Frontal cortex (tissue), 4 donors: ENCODE measurements around the gene CDH5. TPM values are rescaled to one million over a fixed set of nuclear protein-coding genes. Genes with fewer than 3 reads are reported as not detected.

Experiments
- DNase-seq, 2 donors: peaks; one replicate each; pipeline ENCODE4 v3.0.0; 2012; ENCODE audit warnings: low spot score in 2 of 2
- FAIRE-seq: peaks from 2 replicates; lab custom pipeline; 2012; peaks lifted over from hg19 to GRCh38; lab: Jason Lieb, UNC
- total RNA-seq: library from RNA; depleted of rRNA; stranded (reverse); fragments of >200 nt; gene quantifications from one replicate; pipeline ENCODE4 v1.2.3, GENCODE V29; 2014
- donor health status: control.
- donor health status: control.
- donor health status: control.

CDH5 gene
- total RNA-seq, 1 donor from 2014 or later: 6.1 TPM

- DNase-seq (no peak), FAIRE-seq (no peak)
These were observed 21.4 kb downstream of the CDH5 start for GRCh38 chr16:66387817-66388332.

DNA sequence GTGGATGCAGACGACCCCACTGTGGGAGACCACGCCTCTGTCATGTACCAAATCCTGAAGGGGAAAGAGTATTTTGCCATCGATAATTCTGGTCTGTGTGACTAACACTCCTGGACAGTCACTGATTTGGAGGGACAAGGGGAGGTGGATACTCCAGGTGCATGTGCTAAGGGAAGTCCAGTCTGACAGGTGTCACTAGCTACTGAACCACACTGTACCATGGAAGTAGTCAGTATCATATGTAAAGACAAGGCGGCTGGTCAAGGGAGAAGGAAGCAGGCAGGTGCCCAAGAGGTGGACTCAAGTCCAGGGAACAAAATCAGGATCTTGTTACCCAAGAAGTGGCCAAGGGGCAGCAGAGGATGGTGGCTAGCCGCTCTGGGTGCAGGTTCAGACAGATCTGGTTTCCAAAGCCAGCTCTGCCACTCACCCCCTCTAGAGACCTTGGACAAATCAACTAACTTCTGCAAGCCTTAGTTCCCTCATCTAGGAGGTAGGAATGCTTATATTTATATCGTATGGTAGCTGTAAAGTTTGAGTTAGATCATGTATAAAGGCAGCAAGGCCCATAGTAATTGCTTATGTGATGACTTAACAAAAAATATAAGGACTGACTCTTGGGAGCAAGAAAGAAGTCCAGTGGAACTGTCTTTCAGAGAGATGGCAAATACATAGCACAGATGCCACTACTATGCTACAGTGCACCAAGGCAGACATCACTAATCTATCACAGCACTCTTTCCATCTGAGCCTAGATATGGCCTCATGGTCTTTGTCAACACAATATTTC, 22.1 kb downstream of the CDH5 start:
- DNase-seq: no peak
- FAIRE-seq: no peak

- no peak for DNase-seq
- FAIRE-seq: no peak
These were observed 23.0 kb downstream of the CDH5 start for GRCh38 chr16:66389256-66390176.

DNA sequence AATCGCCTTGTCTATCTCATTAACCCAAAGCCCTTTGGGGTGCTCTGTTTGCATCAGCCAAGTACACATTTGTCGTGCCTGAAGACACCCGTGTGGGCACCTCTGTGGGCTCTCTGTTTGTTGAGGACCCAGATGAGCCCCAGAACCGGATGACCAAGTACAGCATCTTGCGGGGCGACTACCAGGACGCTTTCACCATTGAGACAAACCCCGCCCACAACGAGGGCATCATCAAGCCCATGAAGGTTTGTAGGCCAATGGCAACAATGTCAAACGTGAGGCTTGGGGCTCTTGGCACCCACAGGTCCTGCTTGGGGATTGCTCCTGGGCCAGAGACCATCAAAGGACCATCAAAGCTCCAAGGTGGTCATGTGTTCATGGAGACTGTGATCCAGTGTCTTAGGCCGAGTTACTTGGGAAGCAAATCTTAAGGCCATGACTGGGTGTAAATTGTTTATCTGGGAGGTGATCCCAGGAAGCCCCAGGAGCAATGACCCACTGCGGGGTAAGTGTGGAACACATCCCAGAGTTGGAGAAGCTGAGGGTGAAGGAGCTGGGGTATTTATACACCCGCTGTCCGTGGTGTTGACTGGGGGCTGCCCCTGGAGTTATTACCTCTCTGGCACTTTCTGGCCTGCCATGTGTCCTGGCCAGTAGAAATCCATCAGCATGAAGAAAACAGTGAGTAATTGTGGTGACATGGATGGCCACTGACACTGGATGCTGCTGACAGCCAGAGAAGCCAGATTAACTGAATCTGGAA, 24.0 kb downstream of the CDH5 start:
- FAIRE-seq (no peak), DNase-seq (no peak)

DNA sequence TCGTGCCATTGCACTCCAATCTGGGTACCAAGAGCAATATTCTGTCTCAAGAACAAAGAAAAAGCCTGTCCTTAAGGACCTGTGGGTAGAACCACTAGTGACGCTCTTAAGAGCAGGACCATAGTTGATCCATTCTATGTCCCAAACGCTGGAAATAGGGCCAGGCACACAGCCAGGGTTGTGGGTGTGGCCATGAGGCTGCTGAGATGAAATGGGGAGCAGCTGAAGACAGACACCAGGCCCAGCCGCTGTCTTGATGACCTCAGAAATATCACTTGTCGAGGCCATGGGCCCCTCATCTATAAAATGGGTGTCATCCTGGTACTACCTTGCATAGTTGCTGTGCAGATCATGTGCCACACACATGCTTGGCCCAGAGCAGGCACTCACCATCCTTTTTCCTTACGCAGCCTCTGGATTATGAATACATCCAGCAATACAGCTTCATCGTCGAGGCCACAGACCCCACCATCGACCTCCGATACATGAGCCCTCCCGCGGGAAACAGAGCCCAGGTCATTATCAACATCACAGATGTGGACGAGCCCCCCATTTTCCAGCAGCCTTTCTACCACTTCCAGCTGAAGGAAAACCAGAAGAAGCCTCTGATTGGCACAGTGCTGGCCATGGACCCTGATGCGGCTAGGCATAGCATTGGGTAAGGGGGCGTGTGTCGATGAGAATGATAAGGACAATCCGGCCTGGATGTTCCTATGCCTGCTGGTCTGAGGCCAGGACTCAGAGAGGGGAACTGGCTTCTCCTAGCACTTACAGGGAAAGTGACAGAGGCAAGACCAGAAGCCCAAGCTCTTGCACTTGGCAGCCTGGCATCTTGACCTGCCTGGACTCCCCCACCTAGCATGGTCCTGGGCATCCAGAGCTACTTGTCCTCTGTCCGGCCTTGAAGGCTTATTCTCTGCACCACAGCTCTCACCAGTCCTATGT, 25.5 kb downstream of the CDH5 start:
- DNase-seq: no peak
- no peak for FAIRE-seq

- DNase-seq (no peak), FAIRE-seq (no peak)
These were observed 29.5 kb downstream of the CDH5 start for GRCh38 chr16:66395806-66396555.

GRCh38 chr16:66397736-66398433, 31.4 kb downstream of the CDH5 start:
- no peak for FAIRE-seq
- DNase-seq: no peak

GRCh38 chr16:66399031-66399430, 32.5 kb downstream of the CDH5 start:
- DNase-seq (no peak), FAIRE-seq (no peak)

DNA sequence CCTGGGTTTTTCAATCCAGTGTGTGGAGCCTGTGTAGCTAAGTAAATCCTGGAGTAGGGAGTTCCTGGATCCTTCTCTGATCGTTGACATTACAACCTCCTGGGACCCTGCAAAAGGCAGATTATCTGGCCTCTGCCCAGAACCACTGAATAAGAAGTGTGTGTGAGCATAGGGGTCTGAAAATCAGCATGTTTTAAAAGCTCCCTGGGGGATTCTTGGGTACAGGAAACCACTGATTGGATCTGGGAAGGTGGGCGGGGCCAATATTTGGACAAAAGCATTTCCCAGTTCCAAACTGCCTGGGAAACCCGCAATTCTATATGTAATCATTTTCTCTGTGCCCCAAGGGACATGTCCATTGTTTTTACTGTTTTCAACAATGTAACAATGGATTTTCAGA, 33.4 kb downstream of the CDH5 start:
- FAIRE-seq: no peak
- no peak for DNase-seq

DNA sequence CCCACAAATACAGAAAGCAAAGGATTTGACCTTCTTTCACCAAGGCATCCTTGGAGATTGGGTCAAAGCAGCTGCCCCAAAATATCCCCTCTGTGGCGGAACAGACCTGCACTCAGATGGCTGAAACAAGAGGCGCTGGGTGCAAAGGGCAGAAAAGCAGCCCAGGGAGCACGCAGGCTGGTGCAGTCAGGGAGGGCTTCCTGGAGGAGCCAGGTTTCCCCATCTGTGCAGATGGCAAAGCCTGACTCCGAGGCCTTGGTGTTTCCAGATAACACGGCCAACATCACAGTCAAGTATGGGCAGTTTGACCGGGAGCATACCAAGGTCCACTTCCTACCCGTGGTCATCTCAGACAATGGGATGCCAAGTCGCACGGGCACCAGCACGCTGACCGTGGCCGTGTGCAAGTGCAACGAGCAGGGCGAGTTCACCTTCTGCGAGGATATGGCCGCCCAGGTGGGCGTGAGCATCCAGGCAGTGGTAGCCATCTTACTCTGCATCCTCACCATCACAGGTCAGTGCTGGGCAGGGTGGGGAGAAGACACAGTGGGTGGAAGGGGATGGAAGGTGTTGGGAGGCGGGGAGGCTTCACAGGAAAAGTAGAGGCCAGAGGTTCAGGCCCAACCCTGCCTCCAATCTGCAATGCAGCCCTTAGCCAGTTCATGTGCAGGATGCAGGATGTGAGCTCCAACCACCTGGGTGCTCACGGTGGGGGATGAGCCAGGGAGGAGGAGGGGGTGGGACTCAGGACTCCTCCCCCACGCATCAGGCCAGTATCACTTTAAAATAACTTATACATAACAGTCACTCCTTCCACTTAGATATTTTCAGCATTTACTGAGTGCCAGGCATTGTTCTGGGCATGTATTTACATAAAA, 34.3 kb downstream of the CDH5 start:
- FAIRE-seq (no peak), DNase-seq (no peak)

- DNase-seq (no peak), FAIRE-seq (no peak)
These were observed 35.1 kb downstream of the CDH5 start for GRCh38 chr16:66401610-66402009.

- FAIRE-seq (no peak), DNase-seq (no peak)
These were observed 35.7 kb downstream of the CDH5 start for GRCh38 chr16:66402166-66402565.

DNA sequence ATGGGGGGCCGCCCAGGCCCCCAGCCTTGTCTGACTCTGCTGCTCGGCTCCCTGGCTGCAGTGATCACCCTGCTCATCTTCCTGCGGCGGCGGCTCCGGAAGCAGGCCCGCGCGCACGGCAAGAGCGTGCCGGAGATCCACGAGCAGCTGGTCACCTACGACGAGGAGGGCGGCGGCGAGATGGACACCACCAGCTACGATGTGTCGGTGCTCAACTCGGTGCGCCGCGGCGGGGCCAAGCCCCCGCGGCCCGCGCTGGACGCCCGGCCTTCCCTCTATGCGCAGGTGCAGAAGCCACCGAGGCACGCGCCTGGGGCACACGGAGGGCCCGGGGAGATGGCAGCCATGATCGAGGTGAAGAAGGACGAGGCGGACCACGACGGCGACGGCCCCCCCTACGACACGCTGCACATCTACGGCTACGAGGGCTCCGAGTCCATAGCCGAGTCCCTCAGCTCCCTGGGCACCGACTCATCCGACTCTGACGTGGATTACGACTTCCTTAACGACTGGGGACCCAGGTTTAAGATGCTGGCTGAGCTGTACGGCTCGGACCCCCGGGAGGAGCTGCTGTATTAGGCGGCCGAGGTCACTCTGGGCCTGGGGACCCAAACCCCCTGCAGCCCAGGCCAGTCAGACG, 36.2 kb downstream of the CDH5 start:
- FAIRE-seq: no peak
- DNase-seq: no peak

GRCh38 chr16:66403531-66404145, 37.1 kb downstream of the CDH5 start:
- no peak for DNase-seq
- no peak for FAIRE-seq

- DNase-seq (no peak), FAIRE-seq (no peak)
These were observed 38.7 kb downstream of the CDH5 start for GRCh38 chr16:66405057-66405783.
